ENCODE measurements around the gene NFIB. TPM values are rescaled to one million over a fixed set of nuclear protein-coding genes. Genes with fewer than 3 reads are reported as not detected.

The NFIB gene
- total RNA-seq, 1 experiment from 2014 or later: 13.6 TPM

- no peak for DNase-seq (ENCODE audit: low spot score)
Measured at GRCh38 chr9:14345354-14346230, 31.7 kb upstream of the NFIB start.

GRCh38 chr9:14344941-14345353 is 31.0 kb upstream of the NFIB start:
- DNase-seq (ENCODE audit: low spot score): no peak

DNA sequence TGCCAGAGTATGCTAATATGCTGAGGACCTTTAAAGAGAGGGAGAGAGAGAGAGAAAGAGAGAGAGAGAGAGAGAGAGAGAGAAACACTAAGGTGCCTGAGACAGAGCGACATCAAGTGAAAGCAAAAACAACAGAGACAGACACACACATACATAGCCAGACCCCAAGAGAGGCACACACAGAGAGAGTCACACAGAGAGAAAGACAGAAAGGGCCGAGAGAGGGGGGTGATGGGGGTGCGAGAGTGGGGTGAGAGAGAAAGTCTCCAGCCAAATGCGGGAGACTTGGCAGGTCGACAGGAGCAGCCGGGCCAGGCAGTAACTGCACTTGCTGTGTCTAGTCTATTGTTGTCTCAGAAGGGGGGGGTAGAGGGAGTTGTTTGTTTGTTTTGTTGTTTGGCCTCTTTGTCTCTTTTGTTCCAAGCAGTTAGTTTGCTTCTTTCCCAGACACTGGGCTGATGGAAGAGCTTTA is 30.1 kb upstream of the NFIB start:
- no peak for DNase-seq (ENCODE audit: low spot score)

DNA sequence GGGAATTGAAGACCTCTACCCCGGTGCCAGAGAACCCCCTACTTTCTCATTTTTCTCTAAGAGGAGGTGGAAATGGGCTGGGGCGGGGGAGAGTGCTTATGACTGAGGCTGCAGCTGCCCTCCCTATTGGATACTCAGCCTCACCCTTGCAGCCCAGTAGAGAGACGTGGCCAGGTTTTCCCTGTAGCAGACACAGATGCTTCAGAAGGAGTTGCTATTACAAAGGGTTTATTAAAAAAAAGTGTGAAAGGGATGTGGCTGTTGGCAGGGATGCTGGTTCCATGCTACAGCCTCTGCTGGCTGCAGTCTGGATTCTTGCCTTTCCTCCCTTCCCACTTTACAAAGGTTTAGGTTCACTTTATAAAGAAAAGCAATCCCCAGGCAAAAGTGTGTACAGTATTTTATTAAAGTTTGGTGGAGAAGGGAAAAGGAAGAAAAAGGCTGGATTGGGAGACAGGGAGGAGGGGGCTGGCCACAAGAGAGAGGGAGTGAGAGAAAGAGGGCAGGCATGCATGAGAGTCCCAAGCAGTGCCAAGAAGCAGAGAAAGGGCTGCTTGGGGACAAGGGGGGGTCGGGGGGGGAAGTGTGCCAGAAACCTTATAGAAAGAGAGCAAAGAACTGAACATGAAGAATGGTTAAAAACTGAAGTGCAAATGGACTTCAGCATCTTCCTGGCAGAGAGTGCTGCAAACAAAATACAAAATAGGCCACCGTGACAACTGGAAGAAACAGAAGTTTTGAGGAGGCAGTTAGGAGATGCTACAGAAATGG is 29.5 kb upstream of the NFIB start:
- no peak for DNase-seq (ENCODE audit: low spot score)

DNA sequence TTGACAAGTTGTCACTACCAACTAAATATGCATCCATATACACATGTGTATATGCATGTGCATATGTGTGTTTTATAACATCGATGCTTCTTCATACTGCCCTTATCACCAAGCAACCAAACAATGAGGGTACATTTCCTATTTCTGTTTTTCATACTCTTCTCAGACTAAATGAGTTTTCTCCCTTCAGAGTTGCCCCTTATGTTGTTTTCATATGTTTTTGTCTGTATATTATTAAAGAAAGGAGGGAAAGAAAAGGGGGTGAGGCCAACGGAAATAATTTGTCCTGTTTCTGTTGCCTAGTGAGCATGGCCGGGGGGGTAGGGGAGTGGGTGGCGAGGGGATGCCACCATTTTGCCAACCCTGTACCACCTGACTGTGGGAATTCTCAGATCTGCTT is 28.8 kb upstream of the NFIB start:
- no peak for DNase-seq (ENCODE audit: low spot score)

DNA sequence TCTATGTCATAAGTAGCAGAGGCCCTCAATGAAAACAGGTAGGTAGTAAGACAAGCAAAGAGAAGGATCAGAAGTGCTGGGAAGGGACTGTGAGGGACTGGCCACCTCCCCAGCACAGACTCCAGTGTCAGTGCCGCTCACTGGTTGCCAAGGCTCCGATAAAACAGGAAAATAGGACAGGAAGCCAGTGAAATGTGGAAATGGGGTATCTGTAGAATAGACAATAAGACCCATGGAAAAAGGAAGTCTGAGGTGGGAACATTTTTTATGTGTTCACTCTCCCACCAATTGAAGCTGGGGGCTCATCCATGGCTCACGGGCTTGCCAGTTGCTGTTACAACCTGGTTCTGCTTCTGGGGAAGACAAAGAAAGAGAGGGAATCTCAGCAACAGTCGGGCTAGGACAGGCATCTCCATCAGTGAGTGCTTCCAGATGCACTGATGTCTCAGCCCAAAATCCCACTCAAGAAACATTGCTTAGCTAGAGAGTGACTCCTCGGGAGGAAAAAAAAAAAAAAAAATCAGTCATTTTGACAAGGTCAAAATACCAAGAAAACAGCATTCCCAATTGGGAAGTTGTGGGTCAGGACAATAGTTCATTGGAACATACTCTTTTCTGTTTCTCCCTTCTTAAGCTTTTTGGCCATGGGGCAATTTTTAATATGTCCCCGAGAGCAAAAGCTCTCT is 27.6 kb upstream of the NFIB start:
- no peak for DNase-seq (ENCODE audit: low spot score)

GRCh38 chr9:14340994-14341393 is 27.1 kb upstream of the NFIB start:
- no peak for DNase-seq (ENCODE audit: low spot score)

DNA sequence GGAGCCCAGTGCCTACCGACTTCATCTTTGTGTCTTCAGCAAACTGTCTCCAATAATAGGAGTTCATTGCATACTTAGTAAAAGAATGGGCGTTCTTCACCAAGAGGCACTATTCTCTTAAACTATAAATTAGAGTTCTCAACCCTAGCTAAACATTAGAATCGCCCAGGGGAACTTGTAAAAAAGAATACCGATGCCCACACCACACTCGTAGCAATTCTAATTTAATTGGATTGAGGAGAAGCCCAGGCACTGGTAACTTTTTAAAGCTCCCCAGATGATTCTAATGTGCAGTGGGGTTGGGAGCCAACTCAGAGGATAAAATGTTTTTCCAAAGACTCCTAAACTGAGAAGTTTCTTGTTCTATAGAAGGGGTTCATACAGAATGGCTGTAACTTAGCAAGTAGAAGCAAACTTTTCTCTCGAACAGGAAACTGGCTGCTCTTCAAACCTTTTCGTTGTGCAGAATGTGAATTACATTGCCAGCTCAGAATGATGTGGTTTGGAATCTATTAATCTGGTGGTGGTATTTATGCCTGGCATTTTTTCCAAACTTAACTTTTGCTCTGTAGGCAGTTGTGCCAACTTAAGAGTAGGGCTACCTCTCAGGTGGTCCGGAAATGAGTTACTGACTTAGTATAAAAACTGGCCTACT is 26.4 kb upstream of the NFIB start:
- DNase-seq (ENCODE audit: low spot score): no peak

DNA sequence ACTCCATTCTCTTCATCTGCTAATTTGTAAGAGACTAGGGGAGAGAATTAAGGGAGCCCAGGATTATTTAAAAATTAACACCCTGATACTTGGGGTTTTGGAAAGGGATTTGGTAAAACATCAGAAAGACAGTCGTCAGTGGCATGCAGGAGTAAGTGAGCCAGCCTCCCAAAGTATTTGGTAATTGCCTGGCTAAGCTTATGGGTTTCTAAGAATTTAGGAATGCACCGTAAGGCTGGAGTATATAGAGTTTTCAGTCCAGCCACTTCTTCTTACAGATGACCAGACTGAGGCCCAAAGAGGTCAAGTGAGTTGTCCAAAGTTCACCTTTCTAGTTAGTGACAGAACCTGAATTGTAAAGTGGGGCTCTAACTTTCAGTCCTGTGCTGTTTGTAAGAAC is 25.8 kb upstream of the NFIB start:
- no peak for DNase-seq (ENCODE audit: low spot score)

GRCh38 chr9:14337615-14338014 is 23.7 kb upstream of the NFIB start:
- no peak for DNase-seq (ENCODE audit: low spot score)

GRCh38 chr9:14336244-14336643 is 22.3 kb upstream of the NFIB start:
- no peak for DNase-seq (ENCODE audit: low spot score)

- DNase-seq (ENCODE audit: low spot score): no peak
Measured at GRCh38 chr9:14331120-14331519, 17.2 kb upstream of the NFIB start.

GRCh38 chr9:14327036-14327435 is 13.1 kb upstream of the NFIB start:
- no peak for DNase-seq (ENCODE audit: low spot score)

- DNase-seq (ENCODE audit: low spot score): peak; percentile 34
Measured at GRCh38 chr9:14326264-14326826, 12.4 kb upstream of the NFIB start.

DNA sequence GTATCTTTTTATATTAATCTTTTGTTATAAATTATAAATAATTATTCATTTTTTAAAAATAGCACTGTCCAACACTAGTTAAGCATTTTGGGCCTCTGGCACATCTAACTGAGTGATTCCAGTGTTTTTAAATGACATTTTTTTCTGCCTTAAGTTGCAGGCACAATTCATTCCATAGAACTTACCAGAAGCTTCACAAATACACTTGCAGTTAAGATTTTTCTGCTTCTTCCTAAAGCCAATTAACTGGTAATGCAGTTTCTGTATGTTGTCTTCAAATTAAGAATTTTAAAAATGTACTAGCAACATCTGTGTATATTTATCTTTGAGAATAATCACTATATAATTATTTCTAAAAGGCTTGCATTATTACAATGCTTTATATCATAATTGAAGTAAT is 11.2 kb upstream of the NFIB start:
- DNase-seq (ENCODE audit: low spot score): no peak

DNA sequence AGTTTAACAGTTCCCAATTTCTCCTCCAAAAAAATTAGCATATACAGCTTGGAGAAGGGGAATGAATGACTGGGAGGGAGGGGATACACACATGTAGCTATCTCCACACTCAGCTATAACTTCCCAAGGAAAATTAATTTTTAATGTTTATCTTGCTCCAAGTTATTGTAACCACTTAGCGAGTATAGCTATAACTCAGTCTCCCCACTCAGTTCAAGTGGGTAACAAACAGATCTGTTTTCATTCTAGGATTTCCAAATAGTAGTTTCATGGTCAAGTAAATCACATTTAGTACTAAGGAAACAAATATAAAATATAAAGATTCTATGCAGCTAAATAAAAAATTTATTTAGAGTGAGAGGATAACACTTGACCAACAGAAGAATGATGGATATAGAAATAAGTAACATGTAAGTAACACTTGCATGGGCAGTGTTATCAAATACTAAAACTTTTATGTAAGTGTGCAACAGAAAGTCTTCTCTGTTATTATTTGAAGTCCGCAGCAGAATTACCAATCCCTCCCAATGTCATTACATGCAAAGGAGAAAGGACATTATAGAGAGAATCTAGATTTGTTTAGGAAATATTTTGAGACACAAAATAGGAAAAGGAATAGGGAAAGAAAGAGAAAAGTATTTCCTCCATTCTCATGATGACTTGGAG is 10.2 kb upstream of the NFIB start:
- DNase-seq (ENCODE audit: low spot score): no peak

DNA sequence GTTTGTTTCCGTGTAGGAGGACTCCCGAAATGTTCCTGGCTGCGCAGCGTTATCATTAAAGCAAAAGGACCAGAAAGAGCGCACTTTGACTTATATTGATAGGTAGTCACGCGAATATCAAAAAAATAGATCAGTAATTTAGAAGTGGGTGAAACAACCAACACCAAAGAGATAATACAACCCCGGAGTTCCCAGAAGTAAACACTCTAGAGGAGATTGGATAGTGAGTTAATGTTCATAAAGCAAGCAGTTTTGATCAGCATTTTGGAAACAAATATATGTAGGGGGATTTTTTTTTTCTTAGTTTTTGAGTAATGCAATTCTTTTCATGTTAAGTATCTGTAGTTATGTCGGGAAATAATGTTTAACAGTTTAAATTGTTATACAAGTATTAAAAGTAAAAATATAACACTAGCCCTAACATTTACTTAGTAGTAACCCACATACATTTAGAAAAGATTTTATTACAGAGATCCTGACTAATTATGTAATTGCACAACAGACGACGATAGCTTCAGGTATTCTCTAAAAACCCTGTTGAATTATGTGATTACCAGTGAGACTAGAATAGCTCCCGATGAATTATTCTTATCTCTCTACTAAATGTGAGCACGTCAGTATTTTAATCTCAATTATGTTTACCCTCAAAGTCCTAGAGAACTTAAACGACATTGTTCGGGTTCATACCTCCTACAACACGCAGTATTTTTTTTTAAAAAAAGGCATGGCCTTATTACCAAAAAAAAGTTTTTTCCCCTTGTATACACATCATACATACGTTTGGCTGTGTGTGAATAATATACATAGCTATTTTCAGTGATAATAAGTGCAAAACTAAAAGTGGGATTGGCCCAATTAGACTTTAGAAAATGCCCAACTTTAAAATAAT is 9.4 kb upstream of the NFIB start:
- peak; percentile 70 for DNase-seq (ENCODE audit: low spot score)

DNA sequence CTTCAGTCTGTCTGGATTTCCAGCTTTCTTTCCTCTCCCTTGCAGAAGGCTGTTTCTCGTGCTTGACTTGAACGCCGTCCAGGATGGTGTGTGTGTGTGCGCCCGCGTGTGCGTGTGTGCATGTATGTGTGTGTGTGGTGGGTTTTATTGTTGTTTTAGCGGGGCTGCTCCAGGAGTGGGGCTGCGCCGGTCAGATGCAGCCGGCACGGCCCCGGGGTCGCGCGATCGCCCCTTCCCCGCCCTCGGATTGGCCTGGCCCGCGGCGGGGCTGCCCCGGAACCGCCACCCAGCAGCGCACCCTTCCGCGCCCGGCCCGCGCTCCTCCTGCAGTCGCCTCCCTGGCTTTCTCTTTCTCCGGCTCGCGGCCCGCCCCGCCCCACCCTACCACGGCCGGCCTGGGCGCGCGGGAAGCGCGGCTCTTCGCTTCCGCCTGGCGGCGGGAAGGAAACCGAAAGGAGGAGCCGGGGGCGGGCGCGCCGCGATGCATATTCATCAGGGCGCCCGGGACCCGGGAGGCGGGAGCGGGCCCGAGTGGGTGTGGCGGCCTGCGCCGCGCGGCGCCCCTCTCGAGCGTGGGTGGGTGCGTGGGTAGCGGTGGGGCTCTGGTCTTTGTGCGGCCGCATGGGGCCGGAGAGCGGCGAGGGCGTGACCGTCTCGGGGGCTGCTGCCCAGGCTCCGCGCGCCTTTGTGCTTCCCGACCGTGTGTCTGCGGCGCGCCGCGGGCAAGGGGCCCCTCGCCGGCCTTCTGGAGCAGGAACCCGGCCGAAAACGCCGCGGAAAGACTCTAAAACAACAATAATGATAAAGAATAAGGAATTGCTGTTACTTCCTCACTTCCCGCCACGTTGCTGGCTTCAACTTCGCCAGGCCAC is 8.5 kb upstream of the NFIB start:
- peak; percentile 90 for DNase-seq (ENCODE audit: low spot score)
